HepG2 (cell line): ENCODE data around the gene GPR17. TPM values are rescaled to one million over a fixed set of nuclear protein-coding genes. Genes with fewer than 3 reads are reported as not detected.

Experiments used
- ETV6 ChIP-seq: sonication (generic); formaldehyde crosslinking; conservative IDR thresholded peaks from 2 replicates; pipeline ENCODE4 v1.4.0; 2020; ENCODE audit warnings: missing genetic modification reagents
- GRHL1 ChIP-seq: sonication (generic); formaldehyde crosslinking; conservative IDR thresholded peaks from 2 replicates; pipeline ENCODE4 v1.8.0; 2022; ENCODE audit warnings: missing genetic modification reagents
- GTF3A ChIP-seq: sonication (generic); formaldehyde crosslinking; conservative IDR thresholded peaks from 2 replicates; pipeline ENCODE4 v1.4.0; 2020; ENCODE audit warnings: mild to moderate bottlenecking, missing genetic modification reagents
- HDAC1 ChIP-seq: sonication (generic); formaldehyde crosslinking; IDR thresholded peaks from 2 replicates; pipeline ENCODE4 v1.5.1; 2020; ENCODE audit warnings: mild to moderate bottlenecking, missing genetic modification reagents
- JUNB ChIP-seq: sonication (generic); formaldehyde crosslinking; IDR thresholded peaks from 2 replicates; pipeline ENCODE4 v1.8.0; 2022; ENCODE audit warnings: missing genetic modification reagents, mild to moderate bottlenecking, borderline replicate concordance
- NFKB2 ChIP-seq: sonication (generic); formaldehyde crosslinking; IDR thresholded peaks from 2 replicates; pipeline ENCODE4 v1.4.0; 2020; ENCODE audit warnings: missing genetic modification reagents, borderline replicate concordance
- PRDM4 ChIP-seq: sonication (generic); formaldehyde crosslinking; IDR thresholded peaks from 2 replicates; pipeline ENCODE4 v1.9.0; 2021; ENCODE audit warnings: missing genetic modification reagents, borderline replicate concordance
- SMAD3 ChIP-seq: sonication (generic); formaldehyde crosslinking; IDR thresholded peaks from 2 replicates; pipeline ENCODE4 v1.4.0; 2020; ENCODE audit warnings: missing genetic modification reagents
- SMAD9 ChIP-seq: sonication (generic); formaldehyde crosslinking; IDR thresholded peaks from 2 replicates; pipeline ENCODE4 v1.5.1; 2020; ENCODE audit warnings: mild to moderate bottlenecking, missing genetic modification reagents
- TOE1 ChIP-seq: sonication (generic); formaldehyde crosslinking; IDR thresholded peaks from 2 replicates; pipeline ENCODE4 v1.4.0; 2020; ENCODE audit warnings: mild to moderate bottlenecking, missing genetic modification reagents
- ZFYVE20 ChIP-seq: sonication (generic); formaldehyde crosslinking; IDR thresholded peaks from 2 replicates; pipeline ENCODE4 v1.8.0; 2023; ENCODE audit warnings: low read depth, mild to moderate bottlenecking, moderate library complexity, missing genetic modification reagents, borderline replicate concordance
- ZNF605 ChIP-seq: sonication (generic); formaldehyde crosslinking; IDR thresholded peaks from 2 replicates; pipeline ENCODE4 v1.8.0; 2022; ENCODE audit warnings: mild to moderate bottlenecking, missing genetic modification reagents
- ZNF616 ChIP-seq: sonication (generic); formaldehyde crosslinking; IDR thresholded peaks from 2 replicates; pipeline ENCODE4 v1.5.0; 2020; ENCODE audit warnings: low read depth, mild to moderate bottlenecking, missing genetic modification reagents
- ZNF629 ChIP-seq: sonication (generic); formaldehyde crosslinking; conservative IDR thresholded peaks from 2 replicates; pipeline ENCODE4 v1.5.0; 2020; ENCODE audit warnings: missing genetic modification reagents
- ZNF792 ChIP-seq: IDR thresholded peaks from 2 replicates; pipeline ENCODE4 v1.6.1; 2016
- polyA plus RNA-seq, 8 experiments: library from polyadenylated mRNA; depleted of rRNA in 3 of 8; stranded (reverse) in 7 of 8; unstranded in 1 of 8; fragments of >200 nt; fragmentation: Illumina TruSeq in 4 of 8; extraction: Trizol in 4 of 8; gene quantifications; 2 replicates each; pipeline versions ENCODE4 v1.2.1 to v1.2.3, GENCODE V29; 2011 to 2016; ENCODE audit warnings: low read depth in 4 of 8, missing spikeins in 1 of 8, mixed read lengths in 1 of 8; ENCODE audit not compliant: insufficient read depth in 1 of 8
- total RNA-seq, 5 experiments: library from RNA; depleted of rRNA; stranded (reverse); fragments of >200 nt; fragmentation: Illumina TruSeq; extraction: Trizol; gene quantifications; 2 replicates each; pipeline ENCODE4 v1.2.3, GENCODE V29; 2016; ENCODE audit warnings: low read depth in 1 of 5
- TF ChIP-seq, protein P1 (sequence below): sonication (generic); formaldehyde crosslinking; IDR thresholded peaks from 2 replicates; pipeline ENCODE4 v1.9.0; 2022; ENCODE audit warnings: low read depth, missing genetic modification reagents
- TF ChIP-seq, protein P2 (sequence below): sonication (generic); formaldehyde crosslinking; IDR thresholded peaks from 2 replicates; pipeline ENCODE4 v1.4.0; 2020; ENCODE audit warnings: missing genetic modification reagents
- TF ChIP-seq, protein P3 (sequence below): sonication (generic); formaldehyde crosslinking; IDR thresholded peaks from 2 replicates; pipeline ENCODE4 v1.5.0; 2020; ENCODE audit warnings: missing genetic modification reagents

Gene GPR17
- total and polyA plus RNA-seq, 2 of the 13 experiments (the other 11 are each of a cell fraction or from before 2014, with no cell fraction given), result not detected

DNA sequence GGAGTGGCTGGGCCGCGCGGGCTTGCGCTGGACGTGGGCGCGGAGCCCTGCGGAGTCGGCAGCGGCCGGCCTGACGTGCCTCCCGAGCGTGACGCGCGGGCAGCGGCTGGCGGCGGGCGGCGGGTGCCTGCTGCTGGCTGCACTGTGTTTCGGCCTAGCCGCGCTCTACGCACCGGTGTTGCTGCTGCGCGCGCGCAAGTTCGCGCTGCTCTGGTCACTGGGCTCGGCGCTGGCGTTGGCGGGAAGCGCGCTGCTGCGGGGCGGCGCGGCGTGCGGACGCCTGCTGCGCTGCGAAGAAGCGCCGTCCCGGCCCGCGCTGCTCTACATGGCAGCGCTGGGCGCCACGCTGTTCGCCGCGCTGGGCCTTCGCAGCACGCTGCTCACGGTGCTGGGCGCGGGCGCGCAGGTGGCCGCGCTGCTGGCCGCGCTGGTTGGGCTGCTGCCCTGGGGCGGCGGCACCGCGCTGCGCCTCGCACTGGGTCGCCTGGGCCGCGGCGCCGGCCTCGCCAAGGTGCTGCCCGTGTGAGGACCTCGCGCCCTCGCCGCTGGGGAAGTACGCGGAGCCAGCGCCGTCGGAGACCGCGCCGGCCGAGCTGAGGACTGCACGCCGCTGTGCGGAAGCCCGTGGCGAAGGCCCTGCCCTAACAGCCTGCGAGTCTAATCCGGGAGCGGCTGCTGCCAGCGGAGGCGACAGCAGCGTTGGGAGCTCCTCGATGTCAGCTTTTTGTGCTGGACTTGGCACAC, 55.9 kb downstream of the GPR17 start (continued):
- TF ChIP-seq, protein P1, sequence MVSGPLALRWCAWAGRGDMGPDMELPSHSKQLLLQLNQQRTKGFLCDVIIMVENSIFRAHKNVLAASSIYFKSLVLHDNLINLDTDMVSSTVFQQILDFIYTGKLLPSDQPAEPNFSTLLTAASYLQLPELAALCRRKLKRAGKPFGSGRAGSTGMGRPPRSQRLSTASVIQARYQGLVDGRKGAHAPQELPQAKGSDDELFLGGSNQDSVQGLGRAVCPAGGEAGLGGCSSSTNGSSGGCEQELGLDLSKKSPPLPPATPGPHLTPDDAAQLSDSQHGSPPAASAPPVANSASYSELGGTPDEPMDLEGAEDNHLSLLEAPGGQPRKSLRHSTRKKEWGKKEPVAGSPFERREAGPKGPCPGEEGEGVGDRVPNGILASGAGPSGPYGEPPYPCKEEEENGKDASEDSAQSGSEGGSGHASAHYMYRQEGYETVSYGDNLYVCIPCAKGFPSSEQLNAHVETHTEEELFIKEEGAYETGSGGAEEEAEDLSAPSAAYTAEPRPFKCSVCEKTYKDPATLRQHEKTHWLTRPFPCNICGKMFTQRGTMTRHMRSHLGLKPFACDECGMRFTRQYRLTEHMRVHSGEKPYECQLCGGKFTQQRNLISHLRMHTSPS (CRISPR knock-in tag), result no peak; the same call in 1 of the 2 replicates
- TF ChIP-seq NFKB2 (CRISPR knock-in tag) (peak; percentile 93), SMAD9 (0 out of 2 replicates have a peak, but pooled peaks have one; percentile 80), ZFYVE20 (peak; percentile 96), SMAD3 (CRISPR knock-in tag) (peak; percentile 40; the same call in 1 of the 2 replicates), ZNF629 (CRISPR knock-in tag) (no peak), ZNF616 (CRISPR knock-in tag) (peak; percentile 94), HDAC1 (CRISPR knock-in tag) (peak; percentile 76), ZNF605 (CRISPR knock-in tag) (peak; percentile 72), GRHL1 (CRISPR knock-in tag) (no peak; the same call in 1 of the 2 replicates), ETV6 (CRISPR knock-in tag) (no peak), TOE1 (no peak), JUNB (CRISPR knock-in tag) (no peak; the same call in 1 of the 2 replicates), PRDM4 (0 out of 2 replicates have a peak, but pooled peaks have one; percentile 45), ZNF792 (CRISPR knock-in tag) (0 out of 2 replicates have a peak, but pooled peaks have one; percentile 38), GTF3A (CRISPR knock-in tag) (no peak)
- TF ChIP-seq, protein P2, sequence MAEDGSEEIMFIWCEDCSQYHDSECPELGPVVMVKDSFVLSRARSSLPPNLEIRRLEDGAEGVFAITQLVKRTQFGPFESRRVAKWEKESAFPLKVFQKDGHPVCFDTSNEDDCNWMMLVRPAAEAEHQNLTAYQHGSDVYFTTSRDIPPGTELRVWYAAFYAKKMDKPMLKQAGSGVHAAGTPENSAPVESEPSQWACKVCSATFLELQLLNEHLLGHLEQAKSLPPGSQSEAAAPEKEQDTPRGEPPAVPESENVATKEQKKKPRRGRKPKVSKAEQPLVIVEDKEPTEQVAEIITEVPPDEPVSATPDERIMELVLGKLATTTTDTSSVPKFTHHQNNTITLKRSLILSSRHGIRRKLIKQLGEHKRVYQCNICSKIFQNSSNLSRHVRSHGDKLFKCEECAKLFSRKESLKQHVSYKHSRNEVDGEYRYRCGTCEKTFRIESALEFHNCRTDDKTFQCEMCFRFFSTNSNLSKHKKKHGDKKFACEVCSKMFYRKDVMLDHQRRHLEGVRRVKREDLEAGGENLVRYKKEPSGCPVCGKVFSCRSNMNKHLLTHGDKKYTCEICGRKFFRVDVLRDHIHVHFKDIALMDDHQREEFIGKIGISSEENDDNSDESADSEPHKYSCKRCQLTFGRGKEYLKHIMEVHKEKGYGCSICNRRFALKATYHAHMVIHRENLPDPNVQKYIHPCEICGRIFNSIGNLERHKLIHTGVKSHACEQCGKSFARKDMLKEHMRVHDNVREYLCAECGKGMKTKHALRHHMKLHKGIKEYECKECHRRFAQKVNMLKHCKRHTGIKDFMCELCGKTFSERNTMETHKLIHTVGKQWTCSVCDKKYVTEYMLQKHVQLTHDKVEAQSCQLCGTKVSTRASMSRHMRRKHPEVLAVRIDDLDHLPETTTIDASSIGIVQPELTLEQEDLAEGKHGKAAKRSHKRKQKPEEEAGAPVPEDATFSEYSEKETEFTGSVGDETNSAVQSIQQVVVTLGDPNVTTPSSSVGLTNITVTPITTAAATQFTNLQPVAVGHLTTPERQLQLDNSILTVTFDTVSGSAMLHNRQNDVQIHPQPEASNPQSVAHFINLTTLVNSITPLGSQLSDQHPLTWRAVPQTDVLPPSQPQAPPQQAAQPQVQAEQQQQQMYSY (CRISPR knock-in tag), result no peak; the same call in none of the 2 replicates
- TF ChIP-seq, protein P3, sequence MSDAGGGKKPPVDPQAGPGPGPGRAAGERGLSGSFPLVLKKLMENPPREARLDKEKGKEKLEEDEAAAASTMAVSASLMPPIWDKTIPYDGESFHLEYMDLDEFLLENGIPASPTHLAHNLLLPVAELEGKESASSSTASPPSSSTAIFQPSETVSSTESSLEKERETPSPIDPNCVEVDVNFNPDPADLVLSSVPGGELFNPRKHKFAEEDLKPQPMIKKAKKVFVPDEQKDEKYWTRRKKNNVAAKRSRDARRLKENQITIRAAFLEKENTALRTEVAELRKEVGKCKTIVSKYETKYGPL (CRISPR knock-in tag), result 0 out of 2 replicates have a peak, but pooled peaks have one; percentile 40
